ENCODE measurements around the gene ADAM10.

Gene ADAM10

DNA sequence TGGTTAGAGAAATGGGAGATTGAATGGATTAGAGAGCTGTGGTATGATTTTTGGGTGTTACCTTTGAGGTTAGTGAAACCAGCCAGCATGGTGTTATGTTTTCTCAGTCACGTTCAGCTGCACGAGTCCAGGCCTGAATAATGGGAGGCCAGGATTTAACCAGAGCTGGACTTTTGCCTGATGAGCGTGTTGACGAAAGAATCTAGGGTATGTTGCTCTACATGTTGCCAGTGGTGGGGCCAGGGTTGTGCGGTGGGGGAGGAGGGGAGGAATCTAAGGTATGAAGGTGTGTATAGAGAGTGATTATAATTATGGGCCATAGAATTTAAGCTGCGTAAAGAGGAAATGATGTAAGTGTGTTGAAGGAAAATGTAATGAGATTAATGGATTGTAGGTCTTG, 44.4 kb upstream of the ADAM10 start:
- Histone ChIP-seq H2AFZ (ENCODE audit: low read length) (no peak overlapping the region), H3K27ac (ENCODE audit: low read depth, low read length, poor library complexity, severe bottlenecking) (no peak overlapping the region), H3K79me2 (ENCODE audit: insufficient read depth, low read length) (no peaks in the 10 kb centered on the region), H3K4me1 (ENCODE audit: insufficient read depth, low read length, severe bottlenecking) (no peaks in the 10 kb centered on the region), H4K20me1 (ENCODE audit: insufficient read depth, low read length) (no peaks in the 10 kb centered on the region), H3K4me2 (ENCODE audit: low read length) (no peak overlapping the region), H3K9ac (ENCODE audit: low read length) (no peak overlapping the region), H3K9me2 (ENCODE audit: low read depth, low read length) (no peaks in the 10 kb centered on the region), H3K4me3 (ENCODE audit: low read depth, low read length, poor library complexity, severe bottlenecking) (no peak overlapping the region), H3K27me3 (ENCODE audit: insufficient read depth, low read length) (no peaks in the 10 kb centered on the region), H3K36me3 (ENCODE audit: insufficient read depth, low read length) (no peaks in the 10 kb centered on the region; the same call in 1 of the 2 replicates), H3K9me3 (ENCODE audit: low read length) (no peaks in the 10 kb centered on the region), H3F3A (ENCODE audit: insufficient read depth, low read length) (no peaks in the 10 kb centered on the region)
- TF ChIP-seq, protein P1, sequence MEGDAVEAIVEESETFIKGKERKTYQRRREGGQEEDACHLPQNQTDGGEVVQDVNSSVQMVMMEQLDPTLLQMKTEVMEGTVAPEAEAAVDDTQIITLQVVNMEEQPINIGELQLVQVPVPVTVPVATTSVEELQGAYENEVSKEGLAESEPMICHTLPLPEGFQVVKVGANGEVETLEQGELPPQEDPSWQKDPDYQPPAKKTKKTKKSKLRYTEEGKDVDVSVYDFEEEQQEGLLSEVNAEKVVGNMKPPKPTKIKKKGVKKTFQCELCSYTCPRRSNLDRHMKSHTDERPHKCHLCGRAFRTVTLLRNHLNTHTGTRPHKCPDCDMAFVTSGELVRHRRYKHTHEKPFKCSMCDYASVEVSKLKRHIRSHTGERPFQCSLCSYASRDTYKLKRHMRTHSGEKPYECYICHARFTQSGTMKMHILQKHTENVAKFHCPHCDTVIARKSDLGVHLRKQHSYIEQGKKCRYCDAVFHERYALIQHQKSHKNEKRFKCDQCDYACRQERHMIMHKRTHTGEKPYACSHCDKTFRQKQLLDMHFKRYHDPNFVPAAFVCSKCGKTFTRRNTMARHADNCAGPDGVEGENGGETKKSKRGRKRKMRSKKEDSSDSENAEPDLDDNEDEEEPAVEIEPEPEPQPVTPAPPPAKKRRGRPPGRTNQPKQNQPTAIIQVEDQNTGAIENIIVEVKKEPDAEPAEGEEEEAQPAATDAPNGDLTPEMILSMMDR (IDR thresholded peaks at IDR 0.05; ENCODE audit: low read length): no peak
- TF ChIP-seq EZH2 (IDR thresholded peaks at IDR 0.05; ENCODE audit: borderline replicate concordance, low read length): no peak

DNA sequence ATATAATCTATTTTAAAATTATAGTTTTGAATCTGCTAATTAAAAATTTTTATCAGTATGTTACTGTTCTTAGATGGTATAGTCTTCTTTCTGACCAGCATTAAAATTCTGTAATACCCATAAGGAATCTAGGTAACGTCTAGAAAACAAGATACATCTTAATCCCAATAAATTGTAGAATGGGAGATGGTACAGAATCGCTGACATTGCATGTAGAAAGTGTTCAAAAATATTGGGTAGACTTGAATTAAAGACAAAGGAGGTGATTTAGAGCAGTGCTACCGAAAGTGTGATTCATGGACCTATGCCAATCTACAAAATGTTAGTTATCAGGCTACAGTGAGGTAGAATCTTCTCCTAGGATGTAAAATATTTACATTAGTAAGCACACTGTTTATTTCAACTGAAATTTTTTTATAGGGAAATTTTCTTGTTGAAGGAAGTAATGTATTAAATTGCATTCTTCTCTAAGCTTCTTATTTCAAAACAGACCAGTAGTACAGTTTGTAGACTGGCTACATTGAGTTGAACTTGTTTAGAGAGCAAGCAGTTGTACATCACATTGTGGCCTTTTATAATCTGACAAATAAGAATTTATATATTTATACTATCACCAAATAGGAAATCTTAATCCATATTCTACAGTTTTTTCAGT, 38.7 kb upstream of the ADAM10 start:
- TF ChIP-seq, protein P1 (IDR thresholded peaks at IDR 0.05; ENCODE audit: low read length): no peak
- TF ChIP-seq EZH2 (IDR thresholded peaks at IDR 0.05; ENCODE audit: borderline replicate concordance, low read length): no peak
- no peaks in the 10 kb centered on the region for H3K27me3 ChIP-seq (ENCODE audit: insufficient read depth, low read length)
- no peak overlapping the region for H3K9ac ChIP-seq (ENCODE audit: low read length)
- no peaks in the 10 kb centered on the region for H3K9me3 ChIP-seq (ENCODE audit: low read length)
- H3F3A ChIP-seq (ENCODE audit: insufficient read depth, low read length): no peaks in the 10 kb centered on the region
- peaks cover 6% of the 10 kb centered on the region; the same call in 1 of the 2 replicates for H3K36me3 ChIP-seq (ENCODE audit: insufficient read depth, low read length)
- H2AFZ ChIP-seq (ENCODE audit: low read length): no peak overlapping the region
- H3K4me3 ChIP-seq (ENCODE audit: low read depth, low read length, poor library complexity, severe bottlenecking): no peak overlapping the region
- H3K4me2 ChIP-seq (ENCODE audit: low read length): no peak overlapping the region
- H3K79me2 ChIP-seq (ENCODE audit: insufficient read depth, low read length): no peaks in the 10 kb centered on the region
- H4K20me1 ChIP-seq (ENCODE audit: insufficient read depth, low read length): no peaks in the 10 kb centered on the region
- H3K4me1 ChIP-seq (ENCODE audit: insufficient read depth, low read length, severe bottlenecking): no peaks in the 10 kb centered on the region
- H3K9me2 ChIP-seq (ENCODE audit: low read depth, low read length): no peaks in the 10 kb centered on the region
- no peak overlapping the region for H3K27ac ChIP-seq (ENCODE audit: low read depth, low read length, poor library complexity, severe bottlenecking)

DNA sequence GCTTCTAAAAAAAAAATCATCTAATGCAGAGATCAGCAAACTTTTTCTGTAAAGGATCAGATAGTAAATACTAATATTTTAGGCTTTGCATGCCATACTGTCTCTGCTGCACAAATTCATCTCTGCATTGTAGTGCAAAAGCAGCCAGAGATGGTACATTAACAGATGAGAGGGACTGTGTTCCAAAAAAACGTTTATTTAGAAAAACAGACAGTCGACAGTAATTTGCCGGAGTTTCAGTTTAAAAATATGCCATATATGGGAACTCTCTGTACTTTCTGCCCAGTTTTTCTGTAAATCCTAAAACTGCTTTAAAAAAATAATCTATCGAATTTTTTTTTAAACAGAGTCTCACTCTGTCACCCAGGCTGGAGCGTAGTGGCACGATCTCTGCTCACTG, 35.8 kb upstream of the ADAM10 start:
- no peaks in the 10 kb centered on the region for H3K9me3 ChIP-seq (ENCODE audit: low read length)
- no peak overlapping the region for H3K4me3 ChIP-seq (ENCODE audit: low read depth, low read length, poor library complexity, severe bottlenecking)
- no peaks in the 10 kb centered on the region for H3K79me2 ChIP-seq (ENCODE audit: insufficient read depth, low read length)
- TF ChIP-seq, protein P1 (IDR thresholded peaks at IDR 0.05; ENCODE audit: low read length): no peak
- no peak for TF ChIP-seq EZH2 (IDR thresholded peaks at IDR 0.05; ENCODE audit: borderline replicate concordance, low read length)
- H2AFZ ChIP-seq (ENCODE audit: low read length): no peak overlapping the region
- no peak overlapping the region for H3K9ac ChIP-seq (ENCODE audit: low read length)
- no peak overlapping the region for H3K4me2 ChIP-seq (ENCODE audit: low read length)
- H3K27me3 ChIP-seq (ENCODE audit: insufficient read depth, low read length): no peaks in the 10 kb centered on the region
- peaks cover 6% of the 10 kb centered on the region; the same call in 1 of the 2 replicates for H3K36me3 ChIP-seq (ENCODE audit: insufficient read depth, low read length)
- no peaks in the 10 kb centered on the region for H3K9me2 ChIP-seq (ENCODE audit: low read depth, low read length)
- H4K20me1 ChIP-seq (ENCODE audit: insufficient read depth, low read length): no peaks in the 10 kb centered on the region
- no peaks in the 10 kb centered on the region for H3K4me1 ChIP-seq (ENCODE audit: insufficient read depth, low read length, severe bottlenecking)
- no peak overlapping the region for H3K27ac ChIP-seq (ENCODE audit: low read depth, low read length, poor library complexity, severe bottlenecking)
- no peaks in the 10 kb centered on the region for H3F3A ChIP-seq (ENCODE audit: insufficient read depth, low read length)

All from OCI-LY1 (cell line).